HEK293T (cell line): ENCODE results near the gene RHOG.
"Not testable (repeated sequence)": the region's sequence is repeated elsewhere in the genome, so short reads cannot be mapped to it uniquely, and the experiment has no call there.

Source experiments
- CTCF ChIA-PET: fragments of 350-600 bp; formaldehyde crosslinking; extraction: SDS; loops from one replicate; lab custom pipeline; 2021; ENCODE audit warnings: antibody characterized with exemption, inconsistent platforms; lab: Yijun Ruan, JAX
- POLR2A ChIA-PET: fragments of 350-600 bp; formaldehyde crosslinking; extraction: SDS; loops from one replicate; lab custom pipeline; 2020; ENCODE audit warnings: antibody characterized with exemption, inconsistent platforms; lab: Yijun Ruan, JAX
- DNase-seq: peaks from one replicate; pipeline ENCODE4 v3.0.0; 2012; ENCODE audit warnings: mixed read lengths; ENCODE audit errors: extremely low spot score
- ARNT ChIP-seq: fragments of 450-650 bp; IDR thresholded peaks from 2 replicates; pipeline ENCODE4 v1.6.1; 2017; ENCODE audit warnings: mild to moderate bottlenecking
- BHLHE40 ChIP-seq: fragments of 450-650 bp; IDR thresholded peaks from 2 replicates; pipeline ENCODE4 v1.6.1; 2016; ENCODE audit warnings: mild to moderate bottlenecking, moderate library complexity, borderline replicate concordance
- CTBP1 ChIP-seq: fragments of 450-650 bp; IDR thresholded peaks from 2 replicates; pipeline ENCODE4 v1.6.1; 2016; ENCODE audit warnings: borderline replicate concordance
- ELF4 ChIP-seq: fragments of 450-650 bp; IDR thresholded peaks from 2 replicates; pipeline ENCODE4 v1.6.1; 2017; ENCODE audit warnings: antibody characterized with exemption
- FOXA1 ChIP-seq: fragments of 450-650 bp; IDR thresholded peaks from 2 replicates; pipeline ENCODE4 v1.6.1; 2016; ENCODE audit warnings: mild to moderate bottlenecking
- FOXK2 ChIP-seq: fragments of 450-650 bp; IDR thresholded peaks from 2 replicates; pipeline ENCODE4 v1.6.1; 2016; ENCODE audit warnings: mild to moderate bottlenecking
- FOXM1 ChIP-seq: fragments of 450-650 bp; IDR thresholded peaks from 2 replicates; pipeline ENCODE4 v1.6.1; 2017; ENCODE audit warnings: mild to moderate bottlenecking, borderline replicate concordance
- HDGF ChIP-seq: fragments of 450-650 bp; IDR thresholded peaks from 2 replicates; pipeline ENCODE4 v1.6.1; 2017; ENCODE audit warnings: antibody characterized with exemption, borderline replicate concordance
- L3MBTL2 ChIP-seq: fragments of 450-650 bp; conservative IDR thresholded peaks from 2 replicates; pipeline ENCODE4 v1.6.1; 2016; ENCODE audit warnings: mild to moderate bottlenecking
- LEF1 ChIP-seq: fragments of 450-650 bp; IDR thresholded peaks from 2 replicates; pipeline ENCODE4 v1.6.1; 2017; ENCODE audit warnings: mild to moderate bottlenecking, borderline replicate concordance
- NFRKB ChIP-seq: fragments of 450-650 bp; IDR thresholded peaks from 2 replicates; pipeline ENCODE4 v1.6.1; 2016; ENCODE audit warnings: mild to moderate bottlenecking, moderate library complexity
- PKNOX1 ChIP-seq: fragments of 450-650 bp; IDR thresholded peaks from 2 replicates; pipeline ENCODE4 v1.6.1; 2016
- SP1 ChIP-seq: fragments of 450-650 bp; IDR thresholded peaks from 2 replicates; pipeline ENCODE4 v1.6.1; 2017
- SUZ12 ChIP-seq: fragments of 450-650 bp; IDR thresholded peaks from 2 replicates; pipeline ENCODE4 v1.6.1; 2016; ENCODE audit warnings: mild to moderate bottlenecking
- TARDBP ChIP-seq: fragments of 450-650 bp; IDR thresholded peaks from 2 replicates; pipeline ENCODE4 v1.6.1; 2016
- ZNF384 ChIP-seq: fragments of 450-650 bp; IDR thresholded peaks from 2 replicates; pipeline ENCODE4 v1.6.1; 2016

The RHOG gene

GRCh38 chr11:3795131-3796001 lies 45.4 kb downstream of the RHOG start:
- POLR2A ChIA-PET: no interaction called here
- TF ChIP-seq PKNOX1: peak; percentile 37
- no peak for TF ChIP-seq FOXM1
- no peak for DNase-seq
- CTCF ChIA-PET: no interaction called here

GRCh38 chr11:3794387-3794786 lies 46.4 kb downstream of the RHOG start:
- CTCF ChIA-PET: not testable (repeated sequence)

GRCh38 chr11:3786781-3787428 lies 53.9 kb downstream of the RHOG start:
- ChIA-PET POLR2A (no interaction called here), CTCF (no interaction called here)
- no peak for DNase-seq
- no peak for TF ChIP-seq SP1
- TF ChIP-seq ELF4: no peak
- no peak for TF ChIP-seq FOXA1
- TF ChIP-seq NFRKB: no peak
- TF ChIP-seq ARNT: no peak
- no peak for TF ChIP-seq CTBP1
- no peak for TF ChIP-seq PKNOX1
- no peak for TF ChIP-seq L3MBTL2
- TF ChIP-seq ZNF384: no peak
- no peak for TF ChIP-seq LEF1
- no peak for TF ChIP-seq TARDBP
- no peak for TF ChIP-seq HDGF
- TF ChIP-seq FOXK2: no peak
- no peak for TF ChIP-seq FOXM1

More at GRCh38 chr11:3794387-3794786, 46.4 kb downstream of the RHOG start:
- DNase-seq, POLR2A ChIA-PET: not testable (repeated sequence)

- TF ChIP-seq ZNF384: no peak
- TF ChIP-seq FOXM1: no peak
- TF ChIP-seq ARNT: no peak
- TF ChIP-seq BHLHE40: no peak
- TF ChIP-seq TARDBP: no peak
- TF ChIP-seq SP1: no peak
- TF ChIP-seq NFRKB: no peak
- TF ChIP-seq L3MBTL2: no peak
- no peak for TF ChIP-seq FOXA1
- no peak for TF ChIP-seq LEF1
- no peak for TF ChIP-seq PKNOX1
- no peak for TF ChIP-seq HDGF
- TF ChIP-seq FOXK2: no peak
- no peak for TF ChIP-seq SUZ12
- no peak for TF ChIP-seq ELF4
- no peak for TF ChIP-seq CTBP1
- ChIA-PET POLR2A (no interaction called here), CTCF (no interaction called here)
- DNase-seq: no peak
These were observed 57.1 kb downstream of the RHOG start for GRCh38 chr11:3783611-3784010.

GRCh38 chr11:3782963-3783362 lies 57.8 kb downstream of the RHOG start:
- ChIA-PET POLR2A (no interaction called here), CTCF (no interaction called here)
- no peak for DNase-seq
- TF ChIP-seq BHLHE40 (no peak), CTBP1 (no peak)

- TF ChIP-seq CTBP1 (no peak), ZNF384 (no peak), ELF4 (no peak), L3MBTL2 (no peak), FOXA1 (no peak), LEF1 (no peak), TARDBP (no peak), BHLHE40 (no peak), ARNT (no peak), FOXM1 (no peak), PKNOX1 (no peak), SP1 (no peak), NFRKB (no peak), HDGF (no peak), SUZ12 (no peak), FOXK2 (no peak)
- POLR2A ChIA-PET: no interaction called here
- CTCF ChIA-PET: interaction anchor here (1.0 kb wide), 1 partner anchor 27 kb away, joined by 3 read pairs; the partner anchor contains the start of gene PGAP2
- no peak for DNase-seq
These were observed 59.3 kb downstream of the RHOG start for GRCh38 chr11:3781423-3781822.
